Astrocyte of the cerebellum (primary cell): ENCODE data around the gene SLC7A8.

Experiments
- DNase-seq: peaks from one replicate; pipeline ENCODE4 v3.0.0-alpha.2; 2011; ENCODE audit warnings: low read depth
- H3K4me3 ChIP-seq: 2 replicates; pipeline ENCODE4 v1.5.1; 2011; ENCODE audit warnings: mild to moderate bottlenecking, low read depth, low read length, moderate library complexity
- in situ Hi-C: cut with HindIII; loops from 2 replicates; pipeline ENCODE4 v1.10.0; 2017; ENCODE audit warnings: low sequenced_read_pairs
- TF ChIP-seq, protein P1 (sequence below): IDR thresholded peaks from 2 replicates; pipeline ENCODE4 v1.5.1; 2012; ENCODE audit warnings: low read length, low read depth, moderate library complexity, mild to moderate bottlenecking; ENCODE audit errors: missing control alignments

Gene SLC7A8

DNA sequence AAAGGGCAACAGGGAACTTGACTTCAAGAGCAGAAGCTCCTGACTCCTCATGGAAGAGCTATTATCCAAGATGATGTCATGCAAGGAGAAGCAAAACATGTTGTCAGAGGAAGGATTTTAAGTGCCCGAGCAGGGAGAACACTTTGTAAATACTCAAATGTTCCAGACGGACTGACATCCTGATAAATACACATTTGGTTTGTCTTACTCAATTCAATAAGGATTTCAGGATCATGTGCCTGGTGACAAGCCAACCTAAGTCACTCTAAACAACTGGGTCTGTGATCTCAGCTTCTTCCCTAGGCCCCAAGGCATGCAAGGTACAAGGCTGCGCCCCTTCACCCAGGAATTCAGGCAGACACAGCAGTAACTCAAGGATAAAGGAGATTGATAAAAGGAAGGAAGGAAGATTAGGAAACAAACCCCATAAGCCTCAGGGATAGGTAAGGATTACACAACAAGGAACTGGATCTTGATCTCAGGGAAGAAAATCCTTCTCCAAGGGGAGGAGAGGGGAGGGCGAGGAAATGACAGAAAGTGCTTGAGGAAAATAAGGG lies 37.6 kb downstream of the SLC7A8 start:
- TF ChIP-seq, protein P1, sequence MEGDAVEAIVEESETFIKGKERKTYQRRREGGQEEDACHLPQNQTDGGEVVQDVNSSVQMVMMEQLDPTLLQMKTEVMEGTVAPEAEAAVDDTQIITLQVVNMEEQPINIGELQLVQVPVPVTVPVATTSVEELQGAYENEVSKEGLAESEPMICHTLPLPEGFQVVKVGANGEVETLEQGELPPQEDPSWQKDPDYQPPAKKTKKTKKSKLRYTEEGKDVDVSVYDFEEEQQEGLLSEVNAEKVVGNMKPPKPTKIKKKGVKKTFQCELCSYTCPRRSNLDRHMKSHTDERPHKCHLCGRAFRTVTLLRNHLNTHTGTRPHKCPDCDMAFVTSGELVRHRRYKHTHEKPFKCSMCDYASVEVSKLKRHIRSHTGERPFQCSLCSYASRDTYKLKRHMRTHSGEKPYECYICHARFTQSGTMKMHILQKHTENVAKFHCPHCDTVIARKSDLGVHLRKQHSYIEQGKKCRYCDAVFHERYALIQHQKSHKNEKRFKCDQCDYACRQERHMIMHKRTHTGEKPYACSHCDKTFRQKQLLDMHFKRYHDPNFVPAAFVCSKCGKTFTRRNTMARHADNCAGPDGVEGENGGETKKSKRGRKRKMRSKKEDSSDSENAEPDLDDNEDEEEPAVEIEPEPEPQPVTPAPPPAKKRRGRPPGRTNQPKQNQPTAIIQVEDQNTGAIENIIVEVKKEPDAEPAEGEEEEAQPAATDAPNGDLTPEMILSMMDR: no peak
- DNase-seq: no peak
- in situ Hi-C loops: no loop called here
- no peak overlapping the region for H3K4me3 ChIP-seq

DNA sequence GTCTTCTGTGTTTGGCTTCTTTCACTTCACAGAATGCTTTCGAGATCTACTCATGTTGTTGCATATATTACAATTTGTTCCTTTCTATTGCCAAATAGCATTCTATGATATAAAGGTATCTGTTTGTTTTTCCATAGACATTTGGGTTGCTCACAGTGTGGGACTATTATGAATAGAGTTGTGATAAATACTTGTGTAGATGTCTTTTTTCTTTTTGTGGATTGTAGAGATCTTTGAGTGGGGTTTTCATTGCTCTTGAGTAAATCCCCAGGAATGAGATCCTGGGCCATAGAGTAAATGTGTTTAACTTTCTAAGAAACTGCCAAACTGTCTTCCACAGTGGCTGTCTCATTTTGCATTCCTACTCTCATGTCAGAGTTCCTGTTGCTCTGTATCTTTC lies 39.5 kb downstream of the SLC7A8 start:
- TF ChIP-seq, protein P1: no peak
- in situ Hi-C loops: no loop called here
- no peak overlapping the region for H3K4me3 ChIP-seq
- DNase-seq: no peak

DNA sequence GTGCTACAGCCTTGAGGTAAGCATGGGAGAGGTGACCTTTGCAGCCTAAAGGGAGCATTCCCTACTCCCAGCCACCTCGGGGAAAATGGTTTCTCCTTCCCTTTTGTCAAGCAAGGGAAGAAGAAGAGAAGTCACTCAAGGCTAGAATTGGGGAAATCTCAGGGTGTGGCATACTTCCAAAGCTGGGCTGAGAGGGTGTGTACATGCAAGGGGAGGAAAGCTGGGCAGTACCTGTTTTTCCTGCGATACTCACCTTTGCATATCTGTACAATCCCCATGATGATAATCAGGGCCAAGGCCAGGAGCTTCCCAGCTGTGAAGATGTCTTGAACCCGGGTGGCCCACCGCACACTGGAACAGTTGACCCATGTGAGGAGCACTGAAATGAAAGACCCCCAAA lies 40.6 kb downstream of the SLC7A8 start:
- TF ChIP-seq, protein P1: no peak
- in situ Hi-C loops: no loop called here
- H3K4me3 ChIP-seq: no peak overlapping the region
- no peak for DNase-seq

DNA sequence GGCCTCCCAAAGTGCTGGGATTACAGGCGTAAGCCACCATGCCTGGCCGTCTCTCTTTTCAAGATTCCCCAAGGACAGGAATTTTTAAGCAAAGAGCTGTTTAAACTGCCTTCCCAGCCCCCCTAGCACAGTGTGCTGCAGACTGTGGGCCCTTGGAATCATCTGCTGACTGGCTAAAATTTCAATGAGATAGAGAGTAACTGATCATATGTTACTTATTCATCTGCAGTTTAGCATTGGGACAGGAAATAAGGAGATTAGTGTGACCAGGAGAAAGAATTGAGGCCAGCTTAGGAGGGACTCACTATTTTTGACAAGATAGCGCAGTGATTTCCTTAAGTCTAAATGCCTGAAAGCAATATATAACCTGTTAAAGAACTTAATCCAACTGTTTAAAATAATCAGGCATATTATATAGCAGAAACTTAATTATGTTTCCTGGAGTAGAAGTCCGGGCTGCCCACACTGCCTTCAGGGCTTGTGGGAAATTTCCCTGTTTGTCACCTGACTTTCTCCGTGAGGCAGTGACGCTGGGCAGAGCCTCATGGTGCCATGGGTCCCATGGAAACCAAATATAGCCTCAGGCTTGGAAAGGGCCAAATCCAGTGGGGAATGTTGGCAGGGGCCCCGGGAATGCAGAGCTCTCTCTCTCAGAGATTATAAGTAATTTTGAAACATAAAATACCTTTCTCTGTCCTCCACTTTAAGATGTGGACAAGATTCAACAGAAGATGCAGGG lies 41.6 kb downstream of the SLC7A8 start:
- H3K4me3 ChIP-seq: no peak overlapping the region
- DNase-seq: peak; percentile 75
- TF ChIP-seq, protein P1: no peak
- in situ Hi-C loops: no loop called here

DNA sequence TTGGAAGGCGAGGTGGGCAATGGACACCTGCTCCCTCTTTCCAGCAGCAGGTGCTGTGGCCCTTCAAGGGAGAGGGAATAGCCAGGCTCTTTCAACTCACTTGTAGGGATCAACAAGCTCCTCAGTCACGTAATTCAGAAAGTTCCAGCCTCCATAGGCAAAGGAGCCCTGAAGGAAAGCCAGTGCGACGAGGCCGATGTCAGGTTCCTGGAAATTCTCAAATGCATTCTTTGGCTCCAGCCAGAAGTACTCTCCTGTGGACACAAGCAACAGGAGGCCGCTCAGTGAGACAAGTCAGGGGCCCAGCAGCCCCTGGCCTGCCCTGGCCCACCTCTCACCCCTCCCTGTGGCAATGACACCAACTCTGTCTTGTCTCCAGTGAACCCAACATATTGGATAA lies 43.1 kb downstream of the SLC7A8 start:
- H3K4me3 ChIP-seq: no peak overlapping the region
- in situ Hi-C loops: no loop called here
- TF ChIP-seq, protein P1: no peak

DNA sequence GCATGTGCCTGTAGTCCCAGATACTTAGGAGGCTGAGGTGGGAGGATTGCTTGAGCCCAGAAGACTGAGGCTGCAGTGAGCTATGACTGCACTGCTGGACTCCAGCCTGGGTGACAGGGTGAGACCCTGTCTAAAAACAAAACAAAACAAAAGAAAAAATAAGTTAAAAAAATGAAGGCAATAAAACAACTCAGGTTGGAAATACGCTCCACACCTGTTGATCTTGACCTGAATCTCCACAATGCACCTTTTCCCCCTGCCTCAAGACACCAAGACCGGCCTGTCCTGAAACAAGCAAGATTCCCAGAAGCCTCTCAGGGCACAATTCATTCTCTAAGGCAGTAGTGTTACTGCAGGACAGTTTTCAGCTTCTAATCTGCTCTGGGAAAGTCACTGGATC lies 43.6 kb downstream of the SLC7A8 start:
- TF ChIP-seq, protein P1: no peak
- in situ Hi-C loops: no loop called here
- DNase-seq: no peak
- H3K4me3 ChIP-seq: no peak overlapping the region

More for the DNA sequence above, 43.1 kb downstream of the SLC7A8 start:
- no peak for DNase-seq
